GM18517 (cell line): ENCODE measurements around the gene RXFP2.
A peak's percentile ranks its signal among the peaks of the same experiment; 100 is the strongest.

Experiments
- ATAC-seq: cut with Tn5 transposase; IDR thresholded peaks from one replicate; pipeline ENCODE4 v1.9.1; 2021; ENCODE audit warnings: mild to moderate bottlenecking, moderate library complexity; ENCODE audit not compliant: unreplicated experiment

RXFP2 gene

GRCh38 chr13:31818236-31818635 is 78.9 kb downstream of the RXFP2 start:
- no peak for ATAC-seq

GRCh38 chr13:31824705-31825517 is 85.6 kb downstream of the RXFP2 start:
- ATAC-seq: no peak

DNA sequence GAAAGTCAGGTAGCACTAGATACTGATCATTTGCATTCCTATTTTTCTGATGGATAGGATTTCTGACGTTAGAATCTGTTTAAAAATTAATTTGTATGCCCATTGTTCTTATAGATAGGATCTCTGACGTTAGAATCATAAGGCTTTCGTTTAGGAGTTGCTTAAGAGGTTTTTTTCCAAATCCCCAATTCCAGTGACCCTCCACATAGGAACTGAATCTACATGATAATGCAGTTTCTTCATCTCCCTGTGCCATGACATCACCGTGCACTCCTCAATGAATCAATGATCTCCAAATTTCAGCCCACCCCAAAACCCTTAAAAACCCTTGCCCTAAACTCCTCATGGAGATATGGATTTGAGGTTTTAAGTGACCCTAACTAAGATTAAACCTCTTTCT is 87.2 kb downstream of the RXFP2 start:
- ATAC-seq: no peak

GRCh38 chr13:31827707-31828106 is 88.4 kb downstream of the RXFP2 start:
- no peak for ATAC-seq

GRCh38 chr13:31835932-31836331 is 96.6 kb downstream of the RXFP2 start:
- no peak for ATAC-seq

GRCh38 chr13:31843044-31843443 is 103.7 kb downstream of the RXFP2 start:
- no peak for ATAC-seq

- ATAC-seq: peak; percentile 94
Observed at GRCh38 chr13:31846182-31846938, 107.0 kb downstream of the RXFP2 start.

- no peak for ATAC-seq
Observed at GRCh38 chr13:31846961-31847752, 107.8 kb downstream of the RXFP2 start.

GRCh38 chr13:31848621-31849020 is 109.3 kb downstream of the RXFP2 start:
- ATAC-seq: no peak

DNA sequence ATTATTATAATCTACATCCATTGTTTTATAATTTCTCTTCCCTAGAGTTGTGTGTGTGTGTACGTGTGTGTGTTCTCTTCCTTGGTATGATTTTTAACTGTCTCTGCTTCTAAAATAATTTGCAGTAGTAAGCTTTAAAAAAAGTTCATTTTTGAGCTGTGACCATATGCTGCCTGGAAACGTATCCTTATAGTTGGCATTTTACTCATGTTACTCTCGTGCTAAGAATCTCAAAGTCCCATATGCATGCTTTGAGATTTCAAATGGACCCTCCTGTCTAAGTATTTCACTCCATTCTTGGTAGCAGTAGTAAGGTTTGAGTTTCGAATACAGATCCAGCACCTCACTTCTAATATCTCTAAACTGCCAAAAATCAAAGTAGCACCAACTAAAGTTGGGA is 109.9 kb downstream of the RXFP2 start:
- ATAC-seq: no peak

DNA sequence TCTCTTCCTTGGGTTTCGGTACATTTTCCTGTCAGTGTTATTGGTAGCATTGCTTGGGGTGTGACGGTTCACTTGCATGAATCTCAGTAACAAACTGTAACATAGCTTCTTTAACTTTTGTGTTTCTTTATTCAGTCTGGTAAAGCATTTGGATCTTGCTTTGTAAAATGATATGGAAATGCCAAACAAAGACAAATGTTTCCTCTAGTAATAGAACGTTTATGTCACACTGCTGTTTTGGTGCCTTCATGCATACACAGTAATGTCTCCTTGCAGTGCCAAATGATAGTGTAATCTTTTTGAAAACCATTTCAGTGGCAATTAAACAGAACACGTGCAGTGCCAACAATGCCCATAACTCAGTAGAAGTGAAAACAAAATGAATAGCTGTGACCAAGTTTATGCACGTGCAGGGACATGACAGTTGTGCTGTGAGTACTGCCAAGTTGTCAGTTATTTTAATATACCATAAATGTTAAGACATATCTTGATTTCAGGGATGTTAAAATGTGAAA is 110.8 kb downstream of the RXFP2 start:
- no peak for ATAC-seq

GRCh38 chr13:31851216-31851615 is 111.9 kb downstream of the RXFP2 start:
- no peak for ATAC-seq
